NCI-H82 treated with DMSO at 0.1 percent for 48 hours (cell line): ENCODE results near the gene CIBAR2.

Source experiments
- DNase-seq: peaks from one replicate; lab custom pipeline; 2025; ENCODE audit not compliant: unreplicated experiment; lab: John Stamatoyannopoulos, UW

The CIBAR2 gene

GRCh38 chr16:85144026-85144915 is 32.0 kb upstream of the CIBAR2 start:
- DNase-seq, result no peak

GRCh38 chr16:85142771-85143211 is 30.5 kb upstream of the CIBAR2 start:
- no peak for DNase-seq

GRCh38 chr16:85142129-85142513 is 29.8 kb upstream of the CIBAR2 start:
- DNase-seq, result no peak

- DNase-seq, result no peak
Measured at GRCh38 chr16:85141491-85142128, 29.3 kb upstream of the CIBAR2 start.

DNA sequence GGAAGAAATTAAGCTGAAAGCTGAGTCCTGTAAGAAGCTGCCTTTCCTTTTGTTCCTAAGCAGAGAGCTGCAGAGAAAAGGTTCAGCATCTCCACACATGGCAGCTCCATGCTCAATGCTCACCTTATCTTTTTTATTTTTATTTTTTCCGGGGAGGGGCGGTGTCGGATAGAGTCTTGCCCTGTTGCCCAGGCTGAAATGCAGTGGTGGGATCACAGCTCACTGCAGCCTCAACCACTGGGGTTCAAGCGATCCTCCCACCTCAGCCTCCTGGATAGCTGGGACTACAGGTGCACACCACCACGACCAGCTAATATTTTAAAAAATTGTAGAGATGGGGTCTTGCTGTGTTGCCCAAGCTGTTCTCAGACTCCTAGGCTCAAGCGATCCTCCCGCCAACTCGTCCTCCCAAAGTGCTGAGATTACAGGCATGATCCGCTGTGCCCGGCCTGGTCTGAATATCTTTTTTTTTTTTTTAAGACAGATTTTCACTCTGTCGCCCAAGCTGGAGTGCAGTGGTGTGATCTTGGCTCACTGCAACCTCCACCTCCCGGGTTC is 28.3 kb upstream of the CIBAR2 start:
- no peak for DNase-seq

GRCh38 chr16:85139881-85140339 is 27.6 kb upstream of the CIBAR2 start:
- no peak for DNase-seq

- no peak for DNase-seq
Measured at GRCh38 chr16:85138825-85139627, 26.8 kb upstream of the CIBAR2 start.

- DNase-seq, result no peak
Measured at GRCh38 chr16:85138073-85138824, 26.0 kb upstream of the CIBAR2 start.

DNA sequence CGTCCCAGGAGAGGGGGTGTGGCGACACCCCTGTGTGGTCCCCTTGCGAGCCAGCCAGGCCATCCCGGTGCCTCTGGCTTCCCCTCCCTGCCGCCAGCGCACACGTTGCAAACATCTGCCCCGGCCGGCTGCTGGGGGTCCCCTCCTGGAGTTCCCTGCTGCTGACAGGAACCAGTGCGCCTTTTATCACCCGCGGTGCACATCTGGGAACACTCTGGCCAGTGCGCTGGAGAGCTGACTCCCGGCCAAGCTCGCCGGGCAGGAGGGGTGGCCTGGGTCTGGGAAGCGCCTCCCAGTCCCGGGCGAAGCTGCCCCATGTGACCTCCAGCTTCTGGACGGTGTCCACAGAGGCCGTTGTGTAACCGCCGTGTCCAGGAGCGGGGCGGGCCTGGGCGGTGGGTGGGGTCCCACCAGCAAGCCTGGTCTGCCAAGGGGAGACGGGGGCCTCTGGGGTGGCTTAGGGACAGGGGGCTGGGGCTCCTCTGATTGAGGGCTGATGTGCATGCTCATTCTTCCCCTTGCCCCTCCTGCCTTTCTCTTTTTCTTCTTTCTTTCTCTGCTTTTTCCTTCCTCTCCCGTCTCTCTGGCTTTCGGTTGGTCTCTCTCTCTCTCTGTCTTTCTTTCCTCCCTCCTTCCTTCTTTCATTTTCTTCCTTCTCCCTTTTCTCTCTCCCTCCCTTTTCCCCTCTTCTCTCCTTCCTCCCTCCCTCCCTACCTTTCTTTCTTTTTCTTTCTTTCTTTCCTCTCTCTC is 25.2 kb upstream of the CIBAR2 start:
- no peak for DNase-seq

DNA sequence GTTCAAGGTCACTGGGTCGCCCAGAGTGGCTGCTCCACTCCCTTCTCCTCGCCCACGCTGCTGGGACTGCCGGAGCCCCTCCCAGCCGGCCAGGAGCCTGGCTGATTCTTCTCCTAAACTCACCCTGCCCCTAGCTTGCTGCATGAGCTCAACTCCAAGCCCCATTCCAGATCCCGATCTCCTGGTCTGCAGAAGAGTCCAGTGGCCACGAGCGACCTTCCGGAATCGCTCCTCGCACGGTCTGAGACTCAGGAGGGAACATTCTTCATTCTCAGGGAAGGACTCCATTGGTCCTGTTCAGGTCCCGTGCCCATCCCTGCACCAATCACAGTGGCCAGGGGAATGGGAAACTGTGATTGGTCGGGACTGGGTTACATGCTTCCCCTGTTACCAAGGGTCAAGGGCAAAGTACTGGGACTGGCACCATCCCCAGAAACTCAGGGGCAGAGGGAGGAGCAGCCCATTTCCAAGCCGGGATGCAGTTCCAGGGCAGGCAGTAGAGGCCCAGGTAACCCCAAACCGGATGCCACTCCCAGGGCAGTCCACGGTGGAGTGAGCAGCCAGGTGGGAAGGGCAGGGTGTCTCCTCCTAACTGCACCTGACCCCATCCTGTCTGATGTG is 24.5 kb upstream of the CIBAR2 start:
- DNase-seq, result no peak

DNA sequence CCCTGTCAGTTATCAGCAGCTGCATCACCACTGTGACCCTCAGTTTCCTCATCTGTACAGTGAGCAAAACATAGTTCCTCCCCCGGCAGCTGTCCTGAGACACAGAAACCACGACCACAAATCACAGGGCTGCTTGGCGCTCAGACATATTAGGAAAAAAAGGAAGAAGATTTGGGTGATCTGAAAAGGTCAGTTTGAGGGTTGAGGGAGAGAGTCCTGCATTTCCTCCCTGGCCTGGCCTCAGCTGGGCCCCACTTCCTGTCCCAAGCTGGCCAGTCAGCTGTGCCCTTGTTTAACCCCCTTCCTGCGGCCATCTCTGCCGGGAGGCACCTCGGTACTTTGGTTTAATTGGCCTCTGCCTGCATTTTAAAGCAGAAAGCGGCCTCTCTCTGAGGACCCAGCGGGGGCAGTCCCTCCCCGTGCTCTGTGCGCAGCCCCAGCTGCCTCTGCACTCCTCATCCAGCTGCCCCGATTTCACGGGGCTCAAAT is 24.0 kb upstream of the CIBAR2 start:
- no peak for DNase-seq

- no peak for DNase-seq
Measured at GRCh38 chr16:85134789-85135142, 22.5 kb upstream of the CIBAR2 start.

- no peak for DNase-seq
Measured at GRCh38 chr16:85134076-85134788, 22.0 kb upstream of the CIBAR2 start.

- no peak for DNase-seq
Measured at GRCh38 chr16:85133290-85133599, 21.0 kb upstream of the CIBAR2 start.

GRCh38 chr16:85132456-85133289 is 20.4 kb upstream of the CIBAR2 start:
- no peak for DNase-seq

DNA sequence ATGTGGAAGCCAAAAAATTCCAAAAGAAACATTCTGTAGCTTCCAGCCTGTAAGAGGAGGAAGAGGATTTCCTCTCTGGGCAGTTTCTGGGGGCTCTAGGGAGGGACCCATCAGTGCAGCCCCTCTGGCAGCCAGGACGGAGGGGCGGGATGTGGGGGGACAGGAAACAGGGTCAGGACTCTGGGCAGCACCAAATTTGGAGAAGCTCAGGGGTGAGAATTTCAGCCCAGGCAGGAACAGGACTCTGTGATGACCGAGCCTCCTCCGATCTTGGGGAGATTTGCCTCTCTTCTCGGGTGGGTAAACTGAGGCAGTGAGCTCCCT is 18.4 kb upstream of the CIBAR2 start:
- no peak for DNase-seq

GRCh38 chr16:85129876-85130704 is 17.8 kb upstream of the CIBAR2 start:
- DNase-seq, result no peak
